Activated CD4-positive, alpha-beta T cell treated with anti-CD3 and anti-CD28 coated beads for 36 hours (primary cell): ENCODE measurements around the gene ODC1. TPM values are rescaled to one million over a fixed set of nuclear protein-coding genes. Genes with fewer than 3 reads are reported as not detected.

Experiments
- ATAC-seq: fragments of 200-7000 bp; cut with Tn5 transposase; one replicate; pipeline ENCODE4 v1.10.0; 2021; ENCODE audit warnings: mild to moderate bottlenecking, moderate library complexity
- CTCF ChIA-PET: fragments of 350-600 bp; sonication (Branson Sonifier 250); formaldehyde crosslinking; loops from one replicate; lab custom pipeline; 2021; ENCODE audit warnings: antibody characterized with exemption; lab: Charles Lee
- POLR2A ChIA-PET: fragments of 350-600 bp; sonication (Branson Sonifier 250); formaldehyde crosslinking; loops from one replicate; lab custom pipeline; 2021; ENCODE audit warnings: antibody characterized with exemption, inconsistent platforms; lab: Charles Lee
- DNase-seq: peaks from one replicate; pipeline ENCODE4 v3.0.0-alpha.2; 2020
- H3K27ac Mint-ChIP-seq: one replicate; pipeline ENCODE4 v1.8.0; 2021; ENCODE audit warnings: mixed read lengths
- H3K27me3 Mint-ChIP-seq: one replicate; pipeline ENCODE4 v1.8.0; 2021; ENCODE audit warnings: mixed read lengths
- H3K36me3 Mint-ChIP-seq: one replicate; pipeline ENCODE4 v1.8.0; 2021; ENCODE audit warnings: low read depth, mixed read lengths
- H3K4me1 Mint-ChIP-seq: one replicate; pipeline ENCODE4 v1.8.0; 2021; ENCODE audit warnings: mixed read lengths
- H3K4me3 Mint-ChIP-seq: one replicate; pipeline ENCODE4 v1.8.0; 2021; ENCODE audit warnings: mild to moderate bottlenecking, moderate library complexity, mixed read lengths
- H3K9me3 Mint-ChIP-seq: one replicate; pipeline ENCODE4 v1.8.0; 2021; ENCODE audit warnings: low read depth, mixed read lengths
- intact Hi-C, 2 experiments: fragments of 100-400 bp; cut with DNase I in 1 of 2; cut with micrococcal nuclease in 1 of 2; formaldehyde crosslinking; loops; one replicate each; pipeline versions ENCODE4 v1.14.2 to v1.15.1; 2022 to 2024; cut with DNase I, micrococcal nuclease
- total RNA-seq, 2 experiments: library from RNA; stranded (reverse); gene quantifications; one replicate each; pipeline ENCODE4 v1.2.3, GENCODE V29; 2021

The ODC1 gene
- total RNA-seq, 2 experiments from 2014 or later: 158 to 170 TPM

DNA sequence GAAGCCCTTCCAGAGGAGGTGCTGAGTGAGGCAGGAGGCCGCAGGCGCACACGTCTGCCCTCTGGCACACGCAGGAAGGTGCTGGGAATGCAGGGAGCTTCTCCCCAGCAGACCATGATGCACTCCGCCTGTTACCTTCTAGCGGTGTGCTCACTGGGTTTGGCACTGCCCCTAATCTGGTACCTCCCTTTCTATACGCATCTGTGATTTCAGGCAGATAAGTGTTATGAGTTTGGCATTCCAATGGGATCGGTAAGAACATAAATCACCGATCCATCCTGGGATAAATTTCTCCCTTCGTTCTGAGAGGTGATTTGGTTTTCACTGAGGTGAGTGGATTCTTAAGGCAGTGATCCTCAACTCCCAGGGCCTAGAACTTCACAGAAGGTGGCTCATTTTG is 34.6 kb downstream of the ODC1 start:
- DNase-seq (no peak), ATAC-seq (no peak)
- no peak overlapping the region for H3K27ac Mint-ChIP-seq
- no peaks in the 10 kb centered on the region for H3K27me3 Mint-ChIP-seq
- peaks cover 15% of the 10 kb centered on the region for H3K36me3 Mint-ChIP-seq
- ChIA-PET POLR2A (no interaction called here), CTCF (no interaction called here)
- peaks cover 30% of the 10 kb centered on the region for H3K4me1 Mint-ChIP-seq
- no peaks in the 10 kb centered on the region for H3K9me3 Mint-ChIP-seq
- H3K4me3 Mint-ChIP-seq: no peak overlapping the region
- intact Hi-C loops: no loop called here

GRCh38 chr2:10412380-10412779 is 35.7 kb downstream of the ODC1 start:
- ChIA-PET CTCF (interaction anchor here (0.7 to 0.8 kb wide), 2 partner anchors 19 to 271 kb away, joined by 3 read pairs; no protein-coding TSS in a partner anchor), POLR2A (no interaction called here)
- Mint-ChIP-seq H3K4me1 (peaks cover 42% of the 10 kb centered on the region), H3K4me3 (no peak overlapping the region), H3K27ac (no peak overlapping the region), H3K36me3 (peaks cover 15% of the 10 kb centered on the region), H3K9me3 (no peaks in the 10 kb centered on the region), H3K27me3 (no peaks in the 10 kb centered on the region)
- ATAC-seq (no peak), DNase-seq (peak; percentile 73)
- intact Hi-C loops: no loop called here

DNA sequence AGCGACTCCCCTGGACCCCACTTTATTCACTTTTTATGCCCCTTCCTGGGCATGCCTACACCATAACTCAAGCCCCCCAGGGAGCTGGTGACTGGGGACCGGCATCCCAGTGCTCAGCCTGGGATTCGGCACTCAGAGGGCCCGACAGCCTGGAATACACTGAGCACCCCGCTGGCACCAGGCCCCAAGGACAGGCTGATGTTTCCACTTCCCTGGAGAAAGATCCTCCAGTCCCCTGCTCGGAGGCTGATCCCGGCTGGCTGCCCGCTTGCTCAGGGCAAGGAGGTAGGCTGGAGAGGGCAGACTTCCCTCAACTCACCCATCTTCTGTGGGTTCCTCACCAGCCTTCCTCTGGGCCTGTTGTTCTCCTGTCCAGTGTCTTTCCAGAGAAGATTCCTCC is 36.6 kb downstream of the ODC1 start:
- Mint-ChIP-seq H3K36me3 (peaks cover 15% of the 10 kb centered on the region), H3K4me1 (peaks cover 50% of the 10 kb centered on the region), H3K27me3 (no peaks in the 10 kb centered on the region), H3K27ac (no peak overlapping the region), H3K4me3 (no peak overlapping the region), H3K9me3 (no peaks in the 10 kb centered on the region)
- ChIA-PET CTCF (interaction anchor here (0.6 to 4.9 kb wide), 2 partner anchors 108 to 315 kb away, joined by 3 to 78 read pairs; partner anchors contain the start of gene HPCAL1), POLR2A (no interaction called here)
- no peak for ATAC-seq
- intact Hi-C loops: no loop called here
- DNase-seq: no peak

- Mint-ChIP-seq H3K4me1 (peaks cover 56% of the 10 kb centered on the region), H3K4me3 (no peak overlapping the region), H3K27me3 (no peaks in the 10 kb centered on the region), H3K27ac (no peak overlapping the region), H3K9me3 (no peaks in the 10 kb centered on the region), H3K36me3 (peaks cover 15% of the 10 kb centered on the region)
- ChIA-PET CTCF (interaction anchor here (0.5 to 4.9 kb wide), 7 partner anchors 24 to 339 kb away, joined by 3 to 78 read pairs (median 3); partner anchors contain the start of gene HPCAL1), POLR2A (no interaction called here)
- ATAC-seq: no peak
- DNase-seq: no peak
- intact Hi-C loops: no loop called here
These were observed 37.2 kb downstream of the ODC1 start for GRCh38 chr2:10410823-10411437.

GRCh38 chr2:10410001-10410822 is 37.9 kb downstream of the ODC1 start:
- no peaks in the 10 kb centered on the region for H3K9me3 Mint-ChIP-seq
- intact Hi-C loops: no loop called here
- no peak overlapping the region for H3K4me3 Mint-ChIP-seq
- DNase-seq: no peak
- POLR2A ChIA-PET: interaction anchor here (0.6 to 0.7 kb wide), 4 partner anchors 35 to 228 kb away, joined by 3 to 6 read pairs (median 3); no protein-coding TSS in a partner anchor
- no peaks in the 10 kb centered on the region for H3K27me3 Mint-ChIP-seq
- peaks cover 15% of the 10 kb centered on the region for H3K36me3 Mint-ChIP-seq
- no peak for ATAC-seq
- CTCF ChIA-PET: interaction anchor here (0.5 to 4.9 kb wide), 35 partner anchors 11 to 426 kb away, joined by 3 to 78 read pairs (median 4); partner anchors contain the start of gene HPCAL1
- peaks cover 62% of the 10 kb centered on the region for H3K4me1 Mint-ChIP-seq
- H3K27ac Mint-ChIP-seq: no peak overlapping the region

DNA sequence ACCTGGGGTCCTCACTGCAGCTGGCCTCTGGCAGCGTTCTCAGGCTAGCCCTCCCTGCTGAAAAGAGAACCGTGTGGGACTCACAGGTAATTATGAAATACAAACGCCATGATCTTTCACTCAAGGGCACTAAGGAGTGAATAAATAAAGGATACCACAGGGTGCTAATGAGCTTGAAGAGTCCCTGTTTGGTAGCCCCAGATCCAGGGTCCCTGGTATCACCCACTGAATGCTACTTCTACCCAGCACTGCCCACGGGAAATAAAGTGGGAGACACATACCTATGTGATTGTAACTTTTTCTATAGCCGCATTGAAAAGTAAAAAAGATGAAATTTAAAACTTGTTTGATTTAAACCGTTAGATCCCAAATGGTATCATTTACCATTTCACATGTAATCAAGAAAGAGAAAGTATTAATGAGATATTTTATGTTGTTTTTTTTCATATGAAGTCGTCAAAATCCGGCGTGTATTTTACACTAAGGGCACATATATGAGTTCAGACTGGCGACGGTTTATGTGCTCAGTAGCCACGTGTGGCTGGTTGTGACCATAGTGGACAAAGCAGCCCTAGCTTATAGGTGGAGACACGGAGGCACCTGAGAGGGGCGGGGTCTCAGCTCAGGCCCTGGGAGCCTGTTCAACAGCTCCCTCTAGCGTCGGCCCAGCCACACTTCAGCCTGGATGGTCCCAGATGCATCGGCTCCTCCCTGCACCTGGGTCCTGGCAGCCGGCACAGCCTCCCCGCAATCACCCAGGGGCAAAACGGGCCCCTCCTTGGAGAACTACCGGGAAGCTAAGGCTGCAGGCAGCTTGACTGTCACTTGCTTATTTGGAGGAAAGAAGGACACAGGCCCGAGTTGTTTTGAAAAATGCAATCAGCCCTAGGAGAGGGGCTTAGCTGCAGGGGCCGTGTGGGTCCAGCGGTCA is 39.2 kb downstream of the ODC1 start:
- H3K27ac Mint-ChIP-seq: peak overlapping the region; percentile 99
- H3K36me3 Mint-ChIP-seq: peaks cover 15% of the 10 kb centered on the region
- ATAC-seq (peak; percentile 65), DNase-seq (peak; percentile 91)
- ChIA-PET CTCF (interaction anchor here (0.5 to 4.9 kb wide), 77 partner anchors 10 to 425 kb away, joined by 3 to 78 read pairs (median 4); partner anchors contain the start of genes HPCAL1 and ODC1), POLR2A (interaction anchor here (0.6 to 2.1 kb wide), 16 partner anchors 24 to 382 kb away, joined by 3 to 17 read pairs (median 5); partner anchors contain the start of genes HPCAL1 and ODC1)
- H3K4me3 Mint-ChIP-seq: peak overlapping the region; percentile 60
- H3K9me3 Mint-ChIP-seq: no peaks in the 10 kb centered on the region
- intact Hi-C loops: loop anchor here (1.0 to 5.0 kb wide), 12 partner anchors 23 to 337 kb away; partner anchors contain the start of genes HPCAL1 (in 2 of the 2) and ODC1 (in 2 of the 2)
- no peaks in the 10 kb centered on the region for H3K27me3 Mint-ChIP-seq
- peaks cover 63% of the 10 kb centered on the region for H3K4me1 Mint-ChIP-seq

DNA sequence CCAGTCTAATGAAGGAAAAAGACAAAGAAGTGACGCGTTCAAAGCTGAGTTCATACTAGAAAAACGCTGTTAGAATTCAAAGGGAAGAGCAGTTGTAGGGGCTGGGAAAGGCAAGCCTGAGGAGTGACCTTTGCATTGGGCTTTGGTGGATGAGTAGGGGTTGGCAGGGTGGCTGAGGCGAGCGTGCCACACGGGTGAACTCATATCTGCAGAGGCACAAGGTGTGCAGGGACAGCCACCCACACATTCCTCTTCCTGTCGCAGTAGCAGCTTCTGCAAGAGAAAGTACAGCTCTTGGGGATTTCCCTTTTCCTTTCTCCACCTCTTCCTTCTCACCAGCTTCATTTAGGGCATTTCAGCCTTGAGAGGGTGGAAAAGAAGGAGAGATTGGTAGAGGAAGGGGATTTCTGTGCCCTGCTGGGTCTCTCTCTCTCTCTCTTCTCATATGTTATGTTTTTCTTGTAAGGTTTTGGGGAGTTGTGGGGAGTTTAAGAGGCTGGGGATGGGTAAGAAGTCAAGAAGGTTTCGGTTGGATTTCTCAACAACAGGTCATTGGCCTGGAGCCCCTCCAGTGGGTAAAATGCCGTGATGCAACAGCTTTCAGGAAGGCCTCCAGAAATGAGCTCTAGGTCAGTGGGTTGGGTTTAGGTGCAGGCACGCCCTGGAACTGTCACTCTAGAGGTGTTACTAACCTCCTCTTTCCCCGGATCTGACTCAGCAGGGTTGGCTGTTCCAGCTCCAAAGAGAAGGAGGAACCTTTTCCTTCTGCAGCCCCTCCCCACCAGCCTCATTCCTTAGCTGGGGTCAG is 40.1 kb downstream of the ODC1 start:
- peak; percentile 85 for DNase-seq
- peak overlapping the region; percentile 99 for H3K27ac Mint-ChIP-seq
- H3K4me3 Mint-ChIP-seq: peak overlapping the region; percentile 60
- peak; percentile 86 for ATAC-seq
- no peaks in the 10 kb centered on the region for H3K27me3 Mint-ChIP-seq
- H3K36me3 Mint-ChIP-seq: peaks cover 15% of the 10 kb centered on the region
- H3K9me3 Mint-ChIP-seq: no peaks in the 10 kb centered on the region
- POLR2A ChIA-PET: interaction anchor here (0.6 to 2.1 kb wide), 11 partner anchors 25 to 287 kb away, joined by 3 to 17 read pairs (median 5); partner anchors contain the start of genes HPCAL1 and ODC1
- H3K4me1 Mint-ChIP-seq: peaks cover 63% of the 10 kb centered on the region
- intact Hi-C loops: loop anchor here (1.0 to 5.0 kb wide), 9 partner anchors 24 to 288 kb away; partner anchors contain the start of genes HPCAL1 (in 2 of the 2) and ODC1 (in 2 of the 2)
- CTCF ChIA-PET: interaction anchor here (0.6 to 4.9 kb wide), 49 partner anchors 11 to 350 kb away, joined by 3 to 78 read pairs (median 5); partner anchors contain the start of genes HPCAL1 and ODC1

- Mint-ChIP-seq H3K36me3 (peaks cover 18% of the 10 kb centered on the region), H3K27ac (peak overlapping the region; percentile 99), H3K27me3 (no peaks in the 10 kb centered on the region), H3K4me3 (peak overlapping the region; percentile 60), H3K9me3 (no peaks in the 10 kb centered on the region), H3K4me1 (peaks cover 65% of the 10 kb centered on the region)
- ATAC-seq (no peak), DNase-seq (peak; percentile 25)
- intact Hi-C loops: loop anchor here in 1 of 2 experiments (5.0 kb wide), 1 partner anchor 40 kb away; the partner anchor contains the start of gene ODC1
- CTCF ChIA-PET: interaction anchor here (0.7 to 4.9 kb wide), 22 partner anchors 11 to 350 kb away, joined by 3 to 78 read pairs (median 8); partner anchors contain the start of genes HPCAL1 and ODC1
- POLR2A ChIA-PET: interaction anchor here (0.6 to 2.1 kb wide), 6 partner anchors 24 to 286 kb away, joined by 4 to 17 read pairs (median 7); partner anchors contain the start of genes HPCAL1 and ODC1
These were observed 40.7 kb downstream of the ODC1 start for GRCh38 chr2:10407432-10407831.

GRCh38 chr2:10406491-10407188 is 41.5 kb downstream of the ODC1 start:
- DNase-seq (no peak), ATAC-seq (no peak)
- Mint-ChIP-seq H3K36me3 (peaks cover 10% of the 10 kb centered on the region), H3K4me3 (no peak overlapping the region), H3K9me3 (no peaks in the 10 kb centered on the region), H3K27ac (peak overlapping the region; percentile 99), H3K4me1 (peaks cover 71% of the 10 kb centered on the region), H3K27me3 (no peaks in the 10 kb centered on the region)
- ChIA-PET CTCF (interaction anchor here (3.4 to 4.9 kb wide), 3 partner anchors 14 to 266 kb away, joined by 31 to 78 read pairs (median 31); partner anchors contain the start of gene HPCAL1), POLR2A (interaction anchor here (0.6 to 1.7 kb wide), 3 partner anchors 26 to 105 kb away, joined by 3 to 17 read pairs (median 3); no protein-coding TSS in a partner anchor)
- intact Hi-C loops: loop anchor here in 1 of 2 experiments (5.0 kb wide), 1 partner anchor 41 kb away; the partner anchor contains the start of gene ODC1
